A673 (cell line): Measurements from ENCODE around the gene SRSF8. TPM values are rescaled to one million over a fixed set of nuclear protein-coding genes. Genes with fewer than 3 reads are reported as not detected.
A peak's percentile ranks its signal among the peaks of the same experiment; 100 is the strongest.

ENCODE experiments used
- BruUV-seq: library from RNA; stranded (reverse); fragments of 400-500 nt; replicated peaks from 2 replicates; lab custom pipeline; 2021; lab: Mats Ljungman, UMichigan
- CTCF ChIA-PET: fragments of 300-600 bp; sonication (Branson Sonifier 250); formaldehyde crosslinking; loops from one replicate; lab custom pipeline; 2022; ENCODE audit warnings: antibody characterized with exemption; lab: Charles Lee
- POLR2A ChIA-PET: fragments of 300-600 bp; sonication (Branson Sonifier 250); formaldehyde crosslinking; loops from one replicate; lab custom pipeline; 2022; ENCODE audit warnings: antibody characterized with exemption; ENCODE audit not compliant: low non-redundant PET; lab: Charles Lee
- DNase-seq: peaks from one replicate; pipeline ENCODE4 v3.0.0-alpha.2; 2015; ENCODE audit warnings: low spot score
- H3K27ac ChIP-seq: fragments of 200-600 bp; sonication (generic); 2 replicates; pipeline ENCODE4 v1.5.1; 2016; ENCODE audit warnings: mixed run types, low read depth, mild to moderate bottlenecking, mixed read lengths, antibody characterized with exemption, low read length; ENCODE audit not compliant: poor library complexity, severe bottlenecking
- H3K27me3 ChIP-seq: fragments of 200-600 bp; sonication (generic); replicated peaks from 2 replicates; pipeline ENCODE4 v1.6.1; 2017; ENCODE audit warnings: mixed run types, low read depth, mild to moderate bottlenecking, mixed read lengths, antibody characterized with exemption, low read length; ENCODE audit not compliant: insufficient read depth, poor library complexity
- H3K36me3 ChIP-seq: fragments of 200-600 bp; sonication (generic); 2 replicates; pipeline ENCODE4 v1.6.1; 2016; ENCODE audit warnings: mixed run types, mild to moderate bottlenecking, mixed read lengths, antibody characterized with exemption, low read length; ENCODE audit not compliant: insufficient read depth, poor library complexity, severe bottlenecking
- H3K4me1 ChIP-seq: fragments of 200-600 bp; sonication (generic); 2 replicates; pipeline ENCODE4 v1.6.1; 2017; ENCODE audit warnings: mixed run types, mild to moderate bottlenecking, mixed read lengths, antibody characterized with exemption, low read length; ENCODE audit not compliant: insufficient read depth, poor library complexity, severe bottlenecking
- H3K4me3 ChIP-seq: fragments of 200-600 bp; sonication (generic); 2 replicates; pipeline ENCODE4 v1.5.1; 2016; ENCODE audit warnings: low read depth, mixed run types, mild to moderate bottlenecking, mixed read lengths, low read length; ENCODE audit not compliant: poor library complexity, severe bottlenecking
- H3K9me3 ChIP-seq: fragments of 200-600 bp; sonication (generic); 2 replicates; pipeline ENCODE4 v1.6.1; 2016; ENCODE audit warnings: mixed run types, low read depth, mild to moderate bottlenecking, mixed read lengths, antibody characterized with exemption, low read length; ENCODE audit not compliant: poor library complexity, severe bottlenecking
- EZH2 ChIP-seq: fragments of 200-600 bp; sonication (generic); IDR thresholded peaks from 2 replicates; pipeline ENCODE4 v1.6.1; 2017; ENCODE audit warnings: borderline replicate concordance, low read depth, mild to moderate bottlenecking, mixed read lengths, antibody characterized with exemption, low read length; ENCODE audit not compliant: poor library complexity, severe bottlenecking
- intact Hi-C: fragments of 100-400 bp; cut with micrococcal nuclease; formaldehyde crosslinking; loops from one replicate; pipeline ENCODE4 v1.10.0; 2022; ENCODE audit not compliant: unreplicated experiment
- total RNA-seq: library from RNA; stranded (reverse); gene quantifications from 2 replicates; pipeline ENCODE4 v1.2.3, GENCODE V29; 2021
- TF ChIP-seq, protein P1 (sequence below): fragments of 300-800, 200-600 bp; sonication (generic); conservative IDR thresholded peaks from 2 replicates; pipeline ENCODE4 v1.5.1; 2017; ENCODE audit warnings: low read depth, mild to moderate bottlenecking, antibody characterized with exemption, low read length, moderate library complexity, mixed read lengths

SRSF8 gene
- total RNA-seq, 1 experiment from 2014 or later: 22.5 TPM

DNA sequence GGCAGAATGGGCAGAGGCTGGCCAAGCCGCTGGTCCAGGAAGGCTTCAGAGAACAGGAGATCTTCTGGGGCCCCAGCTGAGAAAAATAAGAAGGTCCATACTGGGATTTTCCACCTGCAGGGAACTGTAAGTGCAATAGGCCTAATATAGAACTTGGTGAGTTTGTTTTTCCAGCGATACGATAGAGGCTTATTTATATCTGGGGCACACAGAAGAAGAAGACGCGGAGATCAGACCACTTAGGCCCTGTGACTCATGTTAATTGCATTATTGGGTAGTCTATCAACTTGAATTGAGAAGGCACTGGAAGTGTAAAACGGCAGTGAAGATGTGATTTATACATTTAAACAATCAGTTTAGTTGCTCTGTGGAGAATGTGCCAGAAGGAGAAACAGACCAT is 7.7 kb upstream of the SRSF8 start:
- ChIA-PET CTCF (no interaction called here), POLR2A (no interaction called here)
- Histone ChIP-seq H3K36me3 (no peaks in the 10 kb centered on the region), H3K4me1 (no peaks in the 10 kb centered on the region), H3K4me3 (no peak overlapping the region), H3K27ac (no peak overlapping the region), H3K9me3 (no peaks in the 10 kb centered on the region), H3K27me3 (peaks cover 8% of the 10 kb centered on the region)
- BruUV-seq: no TSS peak
- intact Hi-C loops: no loop called here
- no peak for DNase-seq
- TF ChIP-seq, protein P1, sequence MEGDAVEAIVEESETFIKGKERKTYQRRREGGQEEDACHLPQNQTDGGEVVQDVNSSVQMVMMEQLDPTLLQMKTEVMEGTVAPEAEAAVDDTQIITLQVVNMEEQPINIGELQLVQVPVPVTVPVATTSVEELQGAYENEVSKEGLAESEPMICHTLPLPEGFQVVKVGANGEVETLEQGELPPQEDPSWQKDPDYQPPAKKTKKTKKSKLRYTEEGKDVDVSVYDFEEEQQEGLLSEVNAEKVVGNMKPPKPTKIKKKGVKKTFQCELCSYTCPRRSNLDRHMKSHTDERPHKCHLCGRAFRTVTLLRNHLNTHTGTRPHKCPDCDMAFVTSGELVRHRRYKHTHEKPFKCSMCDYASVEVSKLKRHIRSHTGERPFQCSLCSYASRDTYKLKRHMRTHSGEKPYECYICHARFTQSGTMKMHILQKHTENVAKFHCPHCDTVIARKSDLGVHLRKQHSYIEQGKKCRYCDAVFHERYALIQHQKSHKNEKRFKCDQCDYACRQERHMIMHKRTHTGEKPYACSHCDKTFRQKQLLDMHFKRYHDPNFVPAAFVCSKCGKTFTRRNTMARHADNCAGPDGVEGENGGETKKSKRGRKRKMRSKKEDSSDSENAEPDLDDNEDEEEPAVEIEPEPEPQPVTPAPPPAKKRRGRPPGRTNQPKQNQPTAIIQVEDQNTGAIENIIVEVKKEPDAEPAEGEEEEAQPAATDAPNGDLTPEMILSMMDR: no peak
- no peak for TF ChIP-seq EZH2

DNA sequence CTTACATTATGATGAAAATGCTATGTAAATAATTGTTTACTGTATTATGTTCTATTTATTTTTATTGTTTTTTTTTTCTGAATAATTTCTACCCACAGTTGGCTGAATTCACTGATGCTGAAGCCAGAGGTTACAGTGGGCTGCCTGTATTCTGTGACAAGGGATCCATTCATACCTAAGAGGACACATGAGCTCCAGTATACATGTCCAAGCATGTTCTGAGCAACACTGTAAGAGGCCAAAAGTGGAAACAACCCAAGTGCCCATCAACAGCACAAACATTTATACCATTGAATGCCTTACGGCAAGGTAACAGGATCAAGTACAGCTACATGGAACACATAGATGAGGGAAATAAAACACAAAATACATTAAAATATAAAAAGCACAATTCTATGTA is 1.4 kb upstream of the SRSF8 start:
- POLR2A ChIA-PET: no interaction called here
- H3K36me3 ChIP-seq: no peaks in the 10 kb centered on the region

DNA sequence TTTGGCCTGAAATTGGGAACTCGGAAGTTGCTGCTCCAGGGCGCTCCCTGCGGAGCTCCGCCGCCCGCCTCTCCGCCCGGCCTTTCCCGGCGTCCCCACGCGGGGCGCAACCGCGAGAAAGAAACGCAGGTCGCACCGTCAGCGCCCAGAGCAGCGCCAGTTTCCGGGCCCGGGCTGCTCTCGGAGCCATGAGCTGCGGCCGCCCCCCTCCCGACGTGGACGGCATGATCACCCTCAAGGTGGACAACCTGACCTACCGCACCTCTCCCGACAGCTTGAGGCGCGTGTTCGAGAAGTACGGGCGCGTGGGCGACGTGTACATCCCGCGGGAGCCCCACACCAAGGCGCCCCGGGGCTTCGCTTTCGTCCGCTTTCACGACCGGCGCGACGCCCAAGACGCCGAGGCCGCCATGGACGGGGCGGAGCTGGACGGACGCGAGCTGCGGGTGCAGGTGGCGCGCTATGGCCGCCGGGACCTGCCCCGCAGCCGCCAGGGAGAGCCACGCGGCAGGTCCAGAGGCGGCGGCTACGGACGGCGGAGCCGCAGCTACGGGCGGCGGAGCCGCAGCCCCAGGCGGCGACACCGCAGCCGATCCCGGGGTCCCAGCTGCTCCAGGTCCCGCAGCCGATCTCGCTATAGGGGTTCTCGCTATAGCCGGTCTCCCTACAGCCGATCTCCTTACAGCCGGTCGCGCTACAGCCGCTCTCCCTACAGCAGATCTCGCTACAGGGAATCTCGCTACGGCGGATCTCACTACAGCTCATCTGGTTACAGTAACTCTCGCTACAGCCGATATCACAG is 521 bp downstream of the SRSF8 start:
- Histone ChIP-seq H3K4me1 (peaks cover 9% of the 10 kb centered on the region), H3K27ac (peak overlapping the region; percentile 86), H3K9me3 (no peaks in the 10 kb centered on the region), H3K36me3 (no peaks in the 10 kb centered on the region), H3K27me3 (no peaks in the 10 kb centered on the region), H3K4me3 (peak overlapping the region; percentile 68)
- ChIA-PET CTCF (interaction anchor here (0.6 to 2.0 kb wide), 10 partner anchors 11 to 1322 kb away, joined by 3 to 10 read pairs (median 4); partner anchors contain the start of genes CCDC82, CWC15, ENDOD1 and KDM4D), POLR2A (interaction anchor here (0.7 kb wide), 1 partner anchor 93 kb away, joined by 4 read pairs; no protein-coding TSS in a partner anchor)
- intact Hi-C loops: loop anchor here (5.0 to 10.0 kb wide), 2 partner anchors 292 to 1360 kb away; no protein-coding TSS in a partner anchor
- DNase-seq: peak; percentile 89
- BruUV-seq: no TSS peak
- TF ChIP-seq EZH2: no peak
- TF ChIP-seq, protein P1: peak; percentile 64

More for the DNA sequence above, 1.4 kb upstream of the SRSF8 start:
- BruUV-seq: no TSS peak
- Histone ChIP-seq H3K27me3 (peaks cover 8% of the 10 kb centered on the region), H3K4me1 (peaks cover 9% of the 10 kb centered on the region), H3K9me3 (no peaks in the 10 kb centered on the region), H3K27ac (no peak overlapping the region), H3K4me3 (no peak overlapping the region)
- CTCF ChIA-PET: no interaction called here
- DNase-seq: no peak
- TF ChIP-seq, protein P1: no peak
- TF ChIP-seq EZH2: no peak
- intact Hi-C loops: loop anchor here (5.0 to 10.0 kb wide), 2 partner anchors 291 to 1362 kb away; no protein-coding TSS in a partner anchor
